NCI-H748 (cell line): Measurements from ENCODE around the gene B3GAT1.

Experiments
- DNase-seq: peaks from one replicate; lab custom pipeline; 2025; ENCODE audit not compliant: unreplicated experiment; lab: John Stamatoyannopoulos, UW

The B3GAT1 gene

DNA sequence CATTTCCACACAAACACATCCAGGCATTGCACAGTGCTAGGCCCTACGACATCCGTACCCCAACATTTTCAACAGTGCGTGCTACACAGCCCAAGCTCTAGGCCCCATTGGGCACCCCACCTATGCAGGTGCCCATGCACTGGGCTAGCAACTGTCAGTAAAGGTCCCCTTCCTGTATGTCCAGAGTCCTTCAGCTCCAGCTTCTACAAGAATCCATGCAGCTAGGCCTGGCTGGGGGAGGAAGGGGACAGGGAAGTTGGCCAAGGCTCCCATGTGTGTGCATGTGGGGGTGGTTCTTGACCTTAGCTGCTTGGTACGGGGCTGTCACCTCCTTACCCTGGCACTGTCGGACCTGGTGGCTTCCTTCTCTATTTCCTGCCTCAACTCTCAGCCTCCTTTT lies 1.3 kb downstream of the B3GAT1 start:
- DNase-seq, result no peak

DNA sequence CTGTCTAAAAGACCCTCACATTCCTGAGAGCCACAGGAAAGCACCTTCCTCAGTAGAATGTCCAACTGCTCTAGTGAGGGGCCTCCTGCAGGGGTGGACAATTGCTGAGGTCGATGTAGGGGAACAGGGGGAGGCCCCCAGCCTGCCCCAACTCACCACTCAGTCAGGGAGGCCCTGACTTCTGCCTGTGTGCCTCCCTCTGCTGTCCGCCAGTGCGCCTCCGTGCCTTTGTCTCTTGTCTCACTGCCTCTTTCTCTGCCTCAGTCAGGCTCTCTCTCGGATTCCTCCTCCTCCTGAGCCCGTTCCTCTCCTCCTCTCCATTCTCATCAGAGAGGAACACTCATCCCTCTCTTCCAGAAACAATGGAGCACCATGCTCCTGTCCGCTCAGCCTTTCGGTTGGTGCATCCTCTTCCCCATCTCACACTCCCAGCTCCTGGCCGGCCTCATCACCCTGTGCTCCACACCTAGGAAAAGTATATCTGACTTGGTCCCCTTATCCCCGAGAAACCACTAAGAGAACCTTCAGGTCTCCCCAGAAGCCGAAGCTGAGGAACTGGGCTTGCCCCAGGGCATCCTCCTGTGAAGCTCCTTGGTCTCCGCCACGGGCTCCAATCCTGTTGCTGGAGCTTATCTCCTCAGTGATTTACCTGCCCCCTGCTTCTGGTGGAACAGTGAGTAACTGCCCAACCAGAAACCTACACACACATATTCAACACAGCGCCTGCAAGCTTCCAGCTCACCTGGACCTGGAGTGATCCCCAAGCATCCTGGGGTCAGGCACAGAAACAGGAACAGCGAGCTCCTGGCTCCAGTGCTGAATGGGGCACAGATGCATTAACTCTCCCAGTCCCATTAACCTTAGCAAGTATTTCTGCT lies 2.3 kb downstream of the B3GAT1 start:
- no peak for DNase-seq

DNA sequence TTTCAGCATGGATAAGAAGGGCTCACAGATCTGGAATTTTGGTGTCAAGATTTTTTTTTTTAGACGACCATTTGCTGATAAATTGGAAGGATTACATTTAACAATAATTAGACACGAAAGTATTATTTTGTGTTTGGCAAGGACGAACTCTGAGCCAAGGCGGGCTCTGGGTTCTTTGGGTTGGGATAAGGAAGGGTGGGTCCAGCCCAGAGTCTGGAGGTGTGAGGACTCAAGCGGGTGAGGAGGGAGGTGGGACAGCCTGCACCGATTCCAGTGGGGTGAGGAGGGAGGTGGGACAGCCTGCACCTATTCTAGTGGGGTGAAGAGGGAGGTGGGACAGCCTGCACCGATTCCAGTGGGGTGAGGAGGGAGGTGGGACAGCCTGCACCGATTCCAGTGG lies 4.1 kb downstream of the B3GAT1 start:
- DNase-seq, result no peak

DNA sequence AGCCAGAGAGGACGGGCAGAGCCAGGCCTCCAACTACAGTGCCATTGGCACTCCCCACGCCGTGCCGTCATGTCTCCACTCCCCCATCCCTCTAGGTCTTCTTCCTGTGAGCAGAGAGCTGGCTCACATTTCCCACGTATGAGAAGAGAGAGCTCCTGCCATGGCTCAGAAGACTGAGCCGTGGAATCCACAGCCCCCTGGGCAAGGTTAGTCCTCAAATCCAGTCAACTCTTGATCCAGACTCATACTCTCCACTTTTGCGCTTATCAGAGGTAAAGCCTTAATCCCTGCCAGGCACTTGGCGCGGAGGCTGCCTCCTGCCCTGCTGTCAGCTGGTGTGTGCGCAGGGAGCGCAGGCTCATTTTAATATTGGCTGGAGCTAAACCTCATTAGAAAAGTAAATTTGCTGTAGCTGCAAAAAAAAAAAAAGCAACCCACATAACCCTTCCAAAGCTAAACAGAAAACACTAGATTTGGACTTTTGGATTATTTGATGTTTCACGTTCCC lies 4.7 kb downstream of the B3GAT1 start:
- no peak for DNase-seq

DNA sequence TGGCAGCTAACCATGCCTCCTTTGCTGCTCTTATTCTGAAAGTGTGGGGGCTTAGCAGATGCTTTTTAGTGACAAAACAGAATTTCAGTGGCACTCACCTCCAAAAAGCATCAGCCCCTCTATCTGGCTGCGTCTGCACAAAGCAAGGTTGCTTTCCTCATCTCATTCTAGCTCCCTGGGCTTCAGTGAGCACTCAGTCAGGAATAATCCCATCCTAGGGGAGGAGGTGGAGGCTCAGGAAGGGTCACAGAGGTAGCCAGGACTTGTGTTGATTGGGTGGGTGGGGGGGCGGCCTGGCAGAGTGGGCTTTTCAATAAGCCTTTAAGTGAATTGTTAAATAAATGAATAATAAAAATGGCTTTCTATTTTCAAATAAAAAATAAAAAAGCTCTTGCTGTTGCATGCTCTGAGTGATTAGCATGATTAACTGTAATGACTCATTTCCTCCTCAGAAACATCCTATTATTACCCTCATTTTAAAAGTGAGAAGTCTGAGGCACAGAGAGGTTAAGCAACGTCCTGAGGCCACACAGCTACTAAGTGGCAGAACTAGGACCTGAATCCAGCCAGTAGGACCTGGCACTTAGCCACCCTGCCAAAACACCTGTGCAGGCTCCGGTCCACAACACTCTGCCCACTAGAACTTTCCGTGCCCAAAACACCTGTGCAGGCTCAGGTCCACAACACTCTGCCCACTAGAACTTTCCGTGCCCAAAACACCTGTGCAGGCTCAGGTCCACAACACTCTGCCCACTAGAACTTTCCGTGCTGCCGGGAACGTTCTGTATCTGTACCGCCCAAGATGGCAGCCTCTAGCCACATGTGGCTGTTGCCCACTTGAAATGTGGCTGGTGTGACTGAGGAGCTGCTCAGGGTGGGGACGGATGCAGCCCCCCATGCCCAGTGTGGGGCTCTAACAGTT lies 5.5 kb downstream of the B3GAT1 start:
- DNase-seq, result no peak

DNA sequence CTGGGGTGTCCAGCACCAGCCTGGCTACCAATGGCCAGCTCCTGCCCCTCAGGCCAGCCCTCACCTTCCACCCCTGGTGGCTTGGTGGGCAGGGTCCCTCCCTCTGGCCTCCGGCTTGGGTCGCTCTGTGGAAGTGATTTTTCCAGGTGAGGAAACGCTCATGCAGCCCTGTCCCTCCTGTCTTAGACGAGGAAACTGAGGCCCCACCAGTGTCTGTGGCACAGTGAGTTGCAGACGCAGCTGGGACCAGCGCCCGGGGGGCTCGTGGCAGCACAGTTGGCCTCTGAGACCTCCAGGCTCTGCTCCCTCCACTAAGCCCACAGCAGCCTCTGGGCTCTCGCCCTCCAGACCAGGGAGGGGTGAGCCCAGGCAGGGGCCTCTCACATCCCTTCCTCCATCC lies 6.2 kb downstream of the B3GAT1 start:
- no peak for DNase-seq

DNA sequence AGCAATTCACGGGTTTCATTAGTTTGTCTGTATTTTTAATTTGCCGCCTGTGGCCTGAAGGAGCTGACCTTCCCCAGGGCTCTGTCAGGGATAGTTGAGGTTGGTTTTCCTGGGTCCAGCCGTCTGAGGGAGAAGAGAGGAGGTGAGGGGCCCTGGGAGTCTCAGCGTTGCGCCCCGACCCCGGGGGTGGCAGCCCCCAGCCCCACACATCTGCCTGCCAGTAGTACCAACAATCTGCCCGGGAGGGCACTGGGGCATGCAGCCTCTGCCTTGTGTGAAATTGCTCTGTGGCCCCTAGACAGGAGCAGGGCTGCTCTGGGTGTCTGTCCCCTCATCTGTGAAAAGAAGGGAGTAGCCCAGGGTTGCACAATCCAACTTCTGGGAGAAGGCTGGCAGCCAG lies 6.6 kb downstream of the B3GAT1 start:
- DNase-seq, result no peak

DNA sequence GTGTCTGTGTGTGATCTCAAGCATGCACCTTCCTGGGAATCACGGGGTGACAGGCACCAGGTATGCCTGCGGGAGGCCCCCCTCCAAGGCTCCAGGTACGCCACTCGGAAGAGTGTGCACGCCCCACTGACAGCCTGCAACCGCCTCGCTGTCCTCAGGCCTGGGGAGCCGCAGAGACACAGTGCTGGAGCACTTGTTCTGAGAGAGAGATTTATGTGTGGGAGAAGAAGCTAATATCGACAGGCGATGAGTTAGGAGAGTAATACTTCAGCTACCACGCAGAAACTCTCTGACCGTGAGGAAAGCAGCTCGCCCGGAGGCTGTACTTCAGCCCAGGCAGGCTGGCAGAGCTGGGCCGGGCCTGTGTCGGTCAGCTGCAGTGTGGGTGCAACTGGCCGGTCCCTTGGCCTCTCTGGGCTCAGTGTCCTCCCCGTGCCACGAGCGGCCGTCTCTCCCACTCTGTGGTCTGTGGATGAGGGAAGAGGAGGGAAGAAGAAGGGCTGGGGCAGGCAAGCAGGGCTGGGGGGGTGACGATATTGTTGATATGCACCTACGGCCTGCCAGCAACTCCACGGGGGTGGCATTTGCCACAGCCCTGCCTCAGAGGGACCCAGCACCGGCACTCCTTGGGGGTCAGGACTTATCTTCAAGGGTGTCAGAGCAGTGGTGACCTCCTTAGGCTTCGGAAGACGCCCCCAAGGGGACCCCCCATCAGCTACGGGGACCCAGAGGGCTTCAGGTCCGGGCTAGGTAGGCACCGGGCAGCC lies 7.3 kb downstream of the B3GAT1 start:
- no peak for DNase-seq

DNA sequence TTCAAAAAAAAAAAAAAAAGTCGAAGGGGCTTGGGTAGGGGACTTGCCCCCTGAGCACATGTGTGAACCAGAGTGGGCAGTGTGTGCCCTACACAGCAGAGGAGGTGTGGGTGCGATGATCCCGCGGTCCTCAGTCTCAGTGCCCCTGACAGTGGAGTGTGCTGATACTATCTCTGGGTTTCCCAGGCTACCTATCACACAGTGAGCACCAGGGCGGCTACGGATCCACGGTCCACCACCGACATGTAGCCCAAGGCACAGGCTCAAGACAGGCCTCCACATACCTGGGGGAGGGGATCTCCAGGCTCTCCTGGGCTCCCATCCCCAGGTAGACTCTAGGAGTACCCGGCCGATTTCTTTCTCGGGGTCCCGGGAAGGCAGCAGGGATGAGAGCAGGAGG lies 9.1 kb downstream of the B3GAT1 start:
- no peak for DNase-seq

DNA sequence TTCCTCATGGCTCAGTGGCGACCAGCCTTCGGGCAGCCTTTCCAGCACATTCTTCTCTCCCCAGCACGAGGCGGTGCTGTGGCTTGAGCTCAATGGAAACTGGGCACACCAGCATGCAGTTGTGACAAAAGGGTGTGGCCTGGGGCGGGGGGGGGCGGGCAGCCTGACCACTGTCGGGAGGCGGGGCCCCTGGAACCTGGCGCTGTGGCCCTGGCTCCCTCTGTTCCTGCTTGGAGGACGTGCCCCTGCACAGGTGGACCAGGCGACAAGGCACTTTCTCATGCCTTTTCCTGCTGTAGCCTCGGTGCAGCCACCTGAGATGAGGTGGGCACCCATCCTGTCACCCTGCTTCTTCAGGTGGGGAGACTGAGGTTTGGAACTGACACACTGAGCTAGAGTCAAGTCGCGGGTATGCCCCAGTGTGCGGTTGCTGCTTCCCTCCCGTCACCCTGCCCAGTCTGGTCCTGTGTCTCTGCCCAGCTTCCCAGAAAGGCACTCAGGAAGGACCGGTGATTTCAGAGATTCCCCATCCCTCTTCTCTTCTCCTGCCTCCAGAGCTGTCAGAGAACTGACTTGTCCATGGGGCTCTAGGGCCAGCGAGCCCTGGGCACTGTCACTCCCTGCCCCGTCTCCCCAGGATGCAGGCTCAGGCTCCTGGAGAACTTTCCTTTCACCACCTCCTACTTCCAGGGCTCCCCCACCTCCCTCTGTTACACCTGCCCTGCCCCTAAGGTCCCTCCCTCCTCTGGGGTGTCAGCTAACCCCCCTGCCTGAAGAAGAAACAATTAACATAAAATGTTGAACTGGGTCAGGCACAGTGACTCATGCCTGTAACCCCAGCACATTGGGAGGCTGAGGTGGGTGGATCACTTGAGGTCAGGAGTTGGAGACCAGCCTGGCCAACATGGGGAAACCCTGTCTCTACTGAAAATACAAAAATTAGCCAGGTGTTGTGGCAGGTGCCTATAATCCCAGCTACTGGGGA lies 9.9 kb downstream of the B3GAT1 start:
- DNase-seq, result no peak

DNA sequence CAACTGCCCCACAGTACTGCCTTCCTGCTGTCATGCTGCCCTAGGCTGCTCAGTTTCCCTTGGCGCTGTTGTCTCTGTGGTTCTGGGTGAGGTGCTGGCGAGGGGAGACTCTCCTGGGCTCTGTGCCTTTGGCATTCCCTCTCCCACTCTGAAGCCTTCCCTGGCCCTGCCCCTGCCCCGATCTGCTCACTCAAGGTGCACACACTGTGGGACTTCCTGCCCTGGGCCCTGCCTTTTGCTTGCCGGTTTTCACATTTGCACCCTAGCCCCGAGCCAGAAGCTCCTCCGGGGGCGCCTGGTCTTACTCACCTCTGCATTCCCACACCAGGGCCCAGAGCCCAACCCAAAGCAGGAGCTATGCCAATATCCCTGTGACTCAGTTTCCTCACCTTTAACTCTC lies 12.0 kb downstream of the B3GAT1 start:
- DNase-seq, result no peak

DNA sequence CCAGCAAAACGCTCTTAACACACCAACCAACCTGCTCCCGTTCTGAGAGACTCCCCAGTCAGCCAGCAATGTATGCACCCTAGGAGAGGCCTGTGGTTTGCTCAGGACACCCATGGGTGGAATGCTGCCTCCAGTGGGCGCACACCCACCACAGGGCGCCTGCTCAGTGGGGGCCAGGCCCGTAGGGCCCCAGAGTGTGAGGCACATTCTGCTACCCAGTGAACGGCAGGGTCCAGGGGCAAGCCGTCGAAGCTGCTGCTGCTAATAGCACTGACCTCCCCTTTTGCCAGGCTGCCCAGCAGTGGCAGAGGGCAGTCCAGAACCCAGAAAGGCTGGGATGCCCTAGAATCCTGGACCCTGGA lies 12.8 kb downstream of the B3GAT1 start:
- no peak for DNase-seq

DNA sequence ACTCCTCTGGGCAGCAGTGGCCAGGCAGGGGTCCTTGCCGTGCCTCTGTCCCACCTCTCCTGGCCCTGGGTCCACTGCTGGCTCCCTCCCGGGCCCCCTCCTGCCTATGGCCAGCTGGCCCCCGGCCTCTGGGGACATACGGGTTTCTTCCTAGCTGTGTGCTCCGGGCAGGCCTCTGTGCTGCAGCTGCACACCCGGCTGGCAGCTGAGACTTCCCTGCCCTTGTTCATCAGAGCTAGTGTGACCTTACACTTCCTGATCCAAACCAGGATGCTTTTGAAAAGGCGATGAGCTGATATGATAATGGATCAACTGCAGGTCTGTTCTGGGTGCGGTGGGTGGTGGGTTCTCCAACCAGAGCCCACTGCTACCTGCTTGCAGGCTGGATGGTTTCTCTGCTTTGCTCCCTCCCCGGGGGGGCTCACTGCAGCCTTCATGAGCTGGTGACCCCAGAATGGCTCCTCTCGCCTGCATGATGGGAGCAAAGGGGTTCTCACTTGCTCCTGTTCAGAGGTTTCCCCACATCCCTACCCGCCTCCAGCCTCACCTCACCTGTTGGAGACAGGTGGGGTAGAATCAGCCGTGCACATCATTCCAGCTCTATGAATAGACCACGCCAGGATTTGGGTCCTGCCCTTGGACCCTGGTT lies 13.3 kb downstream of the B3GAT1 start:
- no peak for DNase-seq

DNA sequence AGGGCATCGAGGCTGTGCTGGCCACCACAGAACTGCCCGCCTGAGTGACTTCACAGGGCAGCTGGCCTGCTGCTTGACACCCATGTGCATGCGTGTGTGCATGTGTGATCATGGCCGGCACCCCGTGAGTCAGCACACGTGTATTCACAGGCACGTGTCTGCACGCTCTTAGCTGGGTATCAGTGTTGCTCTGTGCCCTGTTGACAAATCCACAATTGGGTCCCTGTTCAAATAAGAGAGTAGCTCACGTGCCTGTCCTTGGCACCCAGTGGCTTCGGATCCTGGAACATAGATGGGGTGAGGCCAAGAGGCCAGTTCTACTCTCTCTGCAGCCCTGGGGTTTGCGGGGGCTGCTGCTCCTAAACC lies 14.0 kb downstream of the B3GAT1 start:
- DNase-seq, result no peak

DNA sequence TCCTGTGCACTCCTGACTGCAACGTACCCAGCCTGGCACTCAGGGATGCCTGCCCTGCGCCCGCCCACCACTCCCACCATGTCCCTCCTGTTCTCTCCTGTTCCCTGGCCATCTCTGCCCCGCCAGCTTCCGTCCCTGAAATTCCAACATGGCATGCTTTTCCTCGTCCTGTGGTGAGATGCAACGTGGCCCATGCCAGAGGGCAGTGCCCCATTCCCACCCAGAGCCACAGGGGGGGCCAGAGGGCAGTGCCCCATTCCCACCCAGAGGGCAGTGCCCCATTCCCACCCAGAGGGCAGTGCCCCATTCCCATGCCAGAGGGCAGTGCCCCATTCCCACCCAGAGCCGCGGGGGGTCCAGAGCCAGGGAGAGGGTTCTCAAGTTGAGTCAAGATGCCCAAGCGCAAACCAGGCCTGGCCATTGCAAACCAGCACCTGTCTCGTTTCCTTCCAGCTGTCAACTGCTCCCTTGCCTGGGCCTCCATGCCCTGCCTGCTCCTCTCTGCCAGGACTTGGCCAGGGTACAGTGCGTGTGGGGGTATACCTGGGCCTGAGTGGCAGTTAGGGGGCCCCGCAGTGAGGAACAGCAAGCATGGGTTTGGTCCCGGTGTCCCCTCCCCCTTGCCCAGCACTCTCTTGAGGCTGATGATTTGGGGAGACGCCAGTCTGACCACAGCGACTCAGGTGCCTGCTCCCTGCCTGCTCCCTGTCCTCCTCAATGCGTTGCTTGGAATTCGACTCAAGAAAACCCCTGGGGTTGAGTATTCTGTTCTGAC lies 14.6 kb downstream of the B3GAT1 start:
- no peak for DNase-seq

DNA sequence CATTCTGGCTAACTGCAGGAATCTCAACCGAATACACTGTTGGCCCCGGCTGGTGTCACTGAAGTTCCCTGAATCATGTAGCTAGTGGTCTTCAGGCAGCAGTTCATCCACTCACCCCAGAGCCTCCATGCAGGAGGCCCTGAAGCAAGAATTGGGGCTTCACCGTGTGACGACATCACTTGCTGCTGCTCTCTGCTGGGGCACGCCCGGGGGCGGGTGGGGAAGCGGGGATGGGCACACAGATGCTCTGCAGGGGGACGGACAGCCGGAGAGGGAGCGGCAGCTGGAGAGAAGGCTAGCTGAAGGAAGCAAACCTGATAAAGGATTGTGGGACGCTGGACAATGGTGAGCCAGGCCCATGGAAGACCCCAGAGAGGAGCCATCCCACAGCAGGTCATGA lies 17.0 kb downstream of the B3GAT1 start:
- DNase-seq, result no peak

DNA sequence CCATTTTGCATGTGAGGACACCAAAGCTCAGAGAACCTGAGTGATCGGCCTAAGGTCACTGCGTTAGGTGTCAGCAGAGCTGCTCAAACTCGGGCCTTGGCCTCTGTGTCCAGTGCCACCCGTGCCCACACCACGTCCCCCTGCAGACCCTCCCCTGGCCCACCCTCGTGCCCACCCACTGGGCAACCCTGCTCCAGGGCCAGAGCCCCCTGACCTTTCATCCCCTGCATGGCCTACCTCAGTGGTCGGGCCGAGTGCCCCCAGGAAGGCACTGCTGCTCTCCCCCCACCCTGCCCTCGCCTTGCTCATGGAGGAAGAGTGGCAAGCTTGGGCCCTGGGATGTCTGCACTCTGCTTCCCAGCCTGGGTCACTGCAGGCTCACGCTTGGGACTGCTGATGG lies 17.7 kb downstream of the B3GAT1 start:
- no peak for DNase-seq

DNA sequence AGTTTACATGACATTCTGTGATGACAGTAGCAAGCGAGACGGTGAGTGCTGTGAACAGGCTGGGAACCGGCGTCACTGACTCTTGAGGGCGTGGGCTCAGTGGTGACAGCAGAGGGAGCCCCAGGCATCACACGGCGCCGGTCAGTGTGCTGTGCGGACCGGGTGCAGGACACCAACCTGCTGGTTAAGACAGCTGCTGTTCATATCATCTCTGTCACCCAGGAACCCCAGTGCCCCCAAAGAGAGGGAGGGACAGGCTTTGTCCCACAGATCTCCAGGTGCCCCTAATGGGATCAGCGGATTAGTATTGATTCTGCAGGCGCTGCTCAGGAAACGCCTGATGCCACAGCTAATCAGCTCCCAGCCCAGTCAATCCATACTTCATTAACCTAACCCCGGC lies 18.4 kb downstream of the B3GAT1 start:
- DNase-seq, result no peak
